ENCODE results near the gene PTCH2.
A peak's percentile ranks its signal among the peaks of the same experiment; 100 is the strongest.
"Not testable (repeated sequence)": the region's sequence is repeated elsewhere in the genome, so short reads cannot be mapped to it uniquely, and the experiment has no call there.

Gene PTCH2

GRCh38 chr1:44805311-44806024, 37.6 kb downstream of the PTCH2 start:
- no peak for DNase-seq (ENCODE audit: insufficient read length, low spot score)
- FAIRE-seq = no peak

DNA sequence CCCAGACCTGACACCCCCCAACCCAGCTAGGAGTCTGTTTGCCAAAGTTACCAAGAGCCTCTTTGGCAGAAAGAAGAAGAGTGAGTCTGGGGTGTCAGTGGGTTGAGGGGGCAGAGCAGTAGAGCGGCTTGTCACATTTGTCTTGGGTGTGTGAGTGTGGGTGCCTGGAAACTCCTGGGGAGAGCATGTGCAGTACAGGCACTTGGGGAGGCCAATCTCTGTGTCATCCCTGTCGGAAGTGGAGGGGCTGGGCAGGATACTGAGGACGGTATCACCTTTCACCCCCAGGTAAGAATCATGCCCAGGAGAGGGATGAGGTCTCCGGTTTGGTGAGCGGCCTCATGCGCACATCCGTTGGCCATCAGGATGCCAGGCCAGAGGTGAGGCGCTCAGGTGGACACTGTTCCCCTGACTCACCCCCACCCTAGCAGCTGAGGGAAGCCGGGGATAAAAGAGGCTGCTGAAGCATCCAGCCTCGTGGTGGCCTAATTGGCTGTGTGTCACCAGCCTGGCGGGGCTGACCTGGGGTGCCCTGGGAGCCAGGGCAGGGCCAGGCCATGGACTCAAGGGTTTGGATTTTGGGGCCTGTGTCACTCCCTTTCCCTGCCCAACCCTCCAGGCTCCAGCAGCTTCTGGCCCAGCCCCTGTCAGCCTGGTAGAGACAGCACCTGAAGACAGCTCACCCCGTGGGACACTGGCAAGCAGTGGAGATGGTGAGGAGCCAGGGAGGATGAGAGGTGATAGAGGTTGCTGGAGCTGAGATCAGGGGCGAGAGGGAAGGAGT, 39.5 kb downstream of the PTCH2 start:
- FAIRE-seq = no peak

GRCh38 chr1:44803062-44803311, 40.1 kb downstream of the PTCH2 start:
- FAIRE-seq = no peak

More for the DNA sequence above, 39.5 kb downstream of the PTCH2 start:
- DNase-seq (ENCODE audit: insufficient read length, low spot score) = no peak

GRCh38 chr1:44802306-44803061, 40.6 kb downstream of the PTCH2 start:
- no peak for FAIRE-seq
- no peak for DNase-seq (ENCODE audit: insufficient read length, low spot score)

More at GRCh38 chr1:44803062-44803311, 40.1 kb downstream of the PTCH2 start:
- DNase-seq (ENCODE audit: insufficient read length, low spot score) = no peak

GRCh38 chr1:44801491-44802305, 41.4 kb downstream of the PTCH2 start:
- FAIRE-seq = no peak

GRCh38 chr1:44799770-44800584, 43.1 kb downstream of the PTCH2 start, which contains the start of gene PLK3:
TSS of gene PLK3 (plus strand) at chr1:44800377. CDS start at chr1:44800464, 87 bp downstream.
- FAIRE-seq (peak; percentile 95), DNase-seq (ENCODE audit: insufficient read length, low spot score) (peak; percentile 82)

More at GRCh38 chr1:44801491-44802305, 41.4 kb downstream of the PTCH2 start:
- DNase-seq (ENCODE audit: insufficient read length, low spot score) = no peak

DNA sequence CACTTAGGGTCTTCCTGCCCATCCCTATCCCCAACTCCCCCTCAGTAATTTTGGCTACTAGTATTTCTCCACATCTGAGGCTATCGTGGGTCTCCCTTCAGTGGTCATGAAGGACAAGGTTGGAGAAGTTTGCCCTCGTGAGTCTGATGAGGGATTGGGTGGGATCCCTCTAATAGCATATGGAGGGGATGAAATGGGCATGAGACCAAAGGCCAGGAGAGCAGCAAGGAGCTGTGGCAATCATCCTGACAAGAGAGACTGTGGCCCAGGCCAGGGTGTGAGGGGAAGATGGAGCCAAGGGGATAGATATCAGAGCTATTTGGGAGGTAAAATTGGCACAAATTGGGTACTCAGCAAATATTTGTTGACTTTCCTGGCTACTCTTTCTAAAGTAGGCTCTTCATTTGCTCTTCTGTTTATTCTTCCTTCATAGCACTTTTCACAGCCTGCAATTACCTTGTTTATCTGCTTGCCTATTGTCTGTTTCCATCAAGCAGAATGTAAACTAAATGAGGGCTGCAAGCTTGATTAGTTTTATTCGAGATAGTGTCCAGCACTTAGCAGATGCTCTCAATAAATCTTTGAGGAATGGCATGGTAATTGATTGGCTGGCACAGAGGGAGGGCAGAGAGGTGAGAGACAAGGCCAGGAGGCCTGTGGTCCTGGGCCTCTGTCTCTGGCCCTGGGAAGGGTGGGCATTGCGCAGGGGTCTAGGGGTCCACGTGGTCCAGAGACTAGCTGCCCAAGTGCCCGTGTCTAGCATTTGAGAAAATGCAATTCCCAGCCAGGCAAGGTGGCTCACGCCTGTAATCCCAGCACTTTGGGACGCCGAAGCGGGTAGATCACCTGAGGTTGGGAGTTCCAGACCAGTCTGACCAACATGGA, 44.3 kb downstream of the PTCH2 start:
- no peak for FAIRE-seq
- no peak for DNase-seq (ENCODE audit: insufficient read length, low spot score)

DNA sequence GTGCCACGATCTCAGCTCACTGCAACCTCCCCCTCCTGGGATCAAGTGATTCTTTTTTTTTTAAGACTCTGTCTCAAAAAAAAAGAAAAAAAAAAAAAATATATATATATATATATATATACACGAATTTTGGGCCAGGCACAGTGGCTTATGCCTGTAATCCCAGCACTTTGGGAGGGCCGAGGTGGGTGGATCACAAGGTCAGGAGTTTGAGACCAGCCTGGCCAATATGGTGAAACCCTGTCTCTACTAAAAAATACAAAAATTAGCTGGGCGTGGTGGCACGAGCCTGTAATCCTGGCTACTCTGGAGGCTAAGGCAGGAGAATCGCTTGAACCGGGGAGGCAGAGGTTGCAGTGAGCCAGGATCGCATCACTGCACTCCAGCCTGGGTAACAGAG, 45.2 kb downstream of the PTCH2 start:
- DNase-seq (ENCODE audit: insufficient read length, low spot score); FAIRE-seq: not testable (repeated sequence)

- FAIRE-seq = no peak
- no peak for DNase-seq (ENCODE audit: insufficient read length, low spot score)
These were observed 50.1 kb downstream of the PTCH2 start for GRCh38 chr1:44792736-44793502.

GRCh38 chr1:44790968-44791801, 51.9 kb downstream of the PTCH2 start:
- DNase-seq (ENCODE audit: insufficient read length, low spot score) (no peak), FAIRE-seq (no peak)

DNA sequence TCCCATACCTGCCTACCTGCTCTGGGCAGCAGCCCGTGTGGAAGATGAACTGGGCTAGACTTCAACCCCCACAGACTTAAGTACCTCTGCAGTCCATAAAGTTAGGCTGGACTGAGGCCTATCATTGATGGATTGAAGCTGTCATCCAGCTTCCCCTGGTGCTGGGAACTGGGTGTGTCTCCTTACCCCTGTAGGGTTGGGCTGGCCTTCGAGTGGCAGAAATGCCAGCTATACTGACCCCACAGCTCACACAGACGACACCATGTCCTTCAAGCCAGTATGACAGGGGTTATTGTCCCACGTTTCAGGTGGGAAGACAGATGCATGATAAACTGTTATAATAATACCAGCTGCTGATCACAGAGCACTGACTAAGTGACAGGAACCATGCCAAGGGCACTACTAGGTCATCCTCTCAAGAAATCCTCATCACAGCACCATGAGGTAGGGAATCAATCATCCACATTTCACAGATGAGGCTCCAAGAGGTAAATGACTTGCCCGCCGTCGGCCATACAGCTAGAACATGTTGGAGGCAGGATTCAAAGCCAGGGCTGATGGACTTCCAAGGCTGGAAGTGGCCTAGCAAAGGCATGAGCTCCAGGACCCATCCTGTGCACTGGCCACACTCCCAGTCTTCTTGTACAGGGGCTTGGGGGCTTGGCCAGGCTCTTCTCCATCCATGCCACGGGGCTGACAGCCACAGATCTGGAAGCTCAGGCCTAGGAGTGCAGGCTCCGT, 54.8 kb downstream of the PTCH2 start, which contains the start of gene BEST4:
Gene BEST4 (minus strand): TSS at position 51 of the 741 bp plus-strand sequence. CDS start 465 bp downstream, outside the sequence.
- no peak for FAIRE-seq
- DNase-seq (ENCODE audit: insufficient read length, low spot score) = no peak

- FAIRE-seq = no peak
- no peak for DNase-seq (ENCODE audit: insufficient read length, low spot score)
These were observed 55.5 kb downstream of the PTCH2 start for GRCh38 chr1:44787506-44787905.

GRCh38 chr1:44786841-44787426, 56.1 kb downstream of the PTCH2 start:
- FAIRE-seq = no peak

DNA sequence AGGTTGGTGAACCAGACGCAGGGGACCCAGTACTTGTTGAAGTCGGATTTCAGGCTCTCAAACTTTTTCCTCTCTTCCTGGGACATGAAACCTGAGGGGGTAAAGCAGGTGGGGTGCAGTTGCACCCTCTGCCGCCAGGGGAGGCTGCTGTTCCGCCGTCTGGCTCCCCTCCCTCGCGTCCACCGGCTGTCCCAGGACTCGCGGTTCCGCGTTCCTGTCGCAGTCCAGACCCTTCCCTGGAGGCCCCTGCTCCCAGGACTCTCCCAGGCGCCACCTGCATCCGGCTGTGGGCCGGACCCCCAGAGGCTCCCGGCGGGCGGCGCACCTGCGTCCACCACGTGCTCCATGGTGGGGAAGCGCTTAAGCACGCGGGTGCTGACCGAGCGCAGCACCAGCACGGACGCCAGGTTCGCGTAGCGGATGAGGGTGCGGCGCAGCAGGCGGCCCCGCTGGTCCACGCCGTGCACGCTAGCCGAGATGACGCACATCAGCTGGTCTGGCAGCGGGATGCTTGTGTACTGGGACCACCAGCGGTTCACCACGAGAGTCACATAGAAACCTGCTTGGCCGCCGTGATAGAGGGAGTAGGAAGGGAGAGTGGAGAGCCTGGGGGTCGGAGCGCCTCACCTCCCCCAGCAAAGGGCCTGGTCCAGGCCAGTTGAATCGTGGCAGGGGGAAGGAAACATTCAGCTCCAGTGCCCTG, 56.8 kb downstream of the PTCH2 start:
- no peak for FAIRE-seq
- no peak for DNase-seq (ENCODE audit: insufficient read length, low spot score)

More at GRCh38 chr1:44786841-44787426, 56.1 kb downstream of the PTCH2 start:
- DNase-seq (ENCODE audit: insufficient read length, low spot score) = no peak

DNA sequence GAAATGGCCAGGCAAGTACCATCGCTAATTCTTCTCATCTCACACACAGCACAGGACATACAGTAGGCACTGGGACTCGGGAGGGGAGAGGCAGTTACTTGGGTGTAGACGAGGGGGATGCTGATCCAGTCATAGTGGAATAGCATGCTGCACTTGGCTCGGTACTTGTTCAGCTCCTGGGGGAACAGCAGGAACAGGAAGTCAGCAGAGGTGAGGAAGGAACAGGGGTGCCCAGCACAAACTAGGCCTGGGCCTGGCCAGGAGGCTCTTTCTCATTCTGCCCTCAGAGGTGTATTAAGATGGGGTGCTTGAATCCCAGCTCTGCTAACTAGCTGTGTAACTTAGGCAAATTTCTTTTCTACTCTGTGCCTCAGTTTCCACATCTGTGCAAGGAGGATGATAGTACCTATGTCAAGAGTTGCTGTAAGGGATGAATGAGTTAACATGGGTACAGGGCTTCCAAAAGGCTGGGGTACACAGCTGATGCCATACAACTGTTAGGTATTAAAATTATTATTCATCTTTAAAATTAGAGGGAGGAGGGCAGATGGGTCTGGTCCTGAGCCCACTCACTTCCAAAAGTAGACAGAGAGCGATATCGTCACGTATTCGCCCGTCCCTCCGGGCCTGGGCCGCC, 57.4 kb downstream of the PTCH2 start:
- DNase-seq (ENCODE audit: insufficient read length, low spot score) = no peak
- FAIRE-seq = no peak

Measured in HTR-8/SVneo (cell line).